GM18873 (cell line): ENCODE data around the gene EZH1.

ENCODE experiments used
- ATAC-seq: cut with Tn5 transposase; IDR thresholded peaks from one replicate; pipeline ENCODE4 v1.9.1; 2021; ENCODE audit warnings: mild to moderate bottlenecking, moderate library complexity, moderate number of reproducible peaks; ENCODE audit not compliant: unreplicated experiment, low FRiP score

Gene EZH1

GRCh38 chr17:42744806-42745617 lies at the start of gene EZH1:
Gene EZH1, minus strand, starts transcription at chr17:42745040. Its CDS starts 16,099 bp downstream, at chr17:42728941.
- peak; percentile 70 for ATAC-seq

GRCh38 chr17:42792545-42792944 lies 47.7 kb upstream of the EZH1 start:
- ATAC-seq: no peak

DNA sequence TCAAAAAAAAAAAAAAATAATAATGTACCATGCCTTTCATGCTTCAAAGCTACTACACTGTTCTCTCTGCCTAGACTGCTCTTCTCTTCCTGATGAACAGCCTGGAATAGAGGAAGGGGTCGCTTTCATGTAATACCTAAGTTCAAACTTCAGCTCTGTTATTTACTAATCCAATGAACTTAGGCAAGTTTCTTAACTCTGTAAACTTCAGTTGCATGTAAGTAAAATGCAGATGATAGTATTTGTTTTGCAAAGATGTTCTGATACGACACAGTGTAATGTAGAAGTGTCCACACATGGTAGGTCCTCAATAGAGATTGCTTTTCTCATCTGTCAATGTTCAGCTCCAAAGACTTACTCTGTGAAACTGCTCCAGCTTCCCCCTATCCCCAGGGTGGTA lies 47.1 kb upstream of the EZH1 start:
- ATAC-seq: no peak

DNA sequence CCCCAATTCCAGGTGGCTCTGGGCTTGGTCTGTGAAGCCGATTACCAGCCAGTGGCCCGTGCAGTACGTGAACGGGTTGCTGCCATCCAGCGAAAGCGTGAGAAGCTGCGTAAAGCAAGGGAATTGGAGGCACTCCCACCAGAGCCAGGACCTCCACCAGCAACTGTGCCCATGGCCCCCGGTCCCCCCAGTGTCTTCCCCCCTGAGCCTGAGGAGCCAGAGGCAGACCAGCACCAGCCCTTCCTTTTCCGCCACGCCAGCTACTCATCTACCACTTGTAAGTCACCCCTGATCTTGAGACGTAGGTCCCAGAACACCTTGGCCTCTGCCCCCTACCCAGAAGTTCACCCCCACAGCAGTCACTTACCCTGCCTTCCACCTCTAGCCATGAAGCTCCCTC lies 42.4 kb upstream of the EZH1 start:
- no peak for ATAC-seq

DNA sequence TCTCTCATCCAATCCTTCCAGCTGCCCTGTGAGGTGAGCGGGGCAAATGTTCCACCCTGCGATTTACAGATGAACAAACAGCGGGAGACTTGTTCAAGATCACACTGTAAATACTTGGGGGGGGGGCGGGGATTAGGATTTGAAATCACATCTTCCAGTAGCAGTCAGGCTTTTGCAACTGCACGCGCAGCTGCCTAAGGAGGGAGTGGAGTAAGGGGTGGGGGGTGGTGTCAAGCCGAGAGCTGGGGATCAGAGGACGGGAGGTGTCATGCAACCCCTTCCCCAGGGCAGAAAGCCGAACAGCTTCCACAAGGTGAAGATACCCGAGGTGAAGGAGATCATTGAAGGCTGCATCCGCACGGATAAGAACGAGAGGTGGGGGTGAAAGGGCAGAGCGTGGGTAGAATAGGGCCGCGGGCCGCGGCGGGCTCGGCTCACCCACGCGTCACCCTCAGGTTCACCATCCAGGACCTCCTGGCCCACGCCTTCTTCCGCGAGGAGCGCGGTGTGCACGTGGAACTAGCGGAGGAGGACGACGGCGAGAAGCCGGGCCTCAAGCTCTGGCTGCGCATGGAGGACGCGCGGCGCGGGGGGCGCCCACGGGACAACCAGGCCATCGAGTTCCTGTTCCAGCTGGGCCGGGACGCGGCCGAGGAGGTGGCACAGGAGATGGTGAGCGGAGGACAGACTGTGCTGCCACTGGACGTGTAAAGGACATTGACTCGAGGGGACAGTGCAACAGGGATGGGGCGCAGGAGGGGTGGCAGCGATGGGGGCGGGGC lies 40.2 kb upstream of the EZH1 start:
- ATAC-seq: no peak

- ATAC-seq: no peak
These were observed 39.6 kb upstream of the EZH1 start for GRCh38 chr17:42784409-42784808.

DNA sequence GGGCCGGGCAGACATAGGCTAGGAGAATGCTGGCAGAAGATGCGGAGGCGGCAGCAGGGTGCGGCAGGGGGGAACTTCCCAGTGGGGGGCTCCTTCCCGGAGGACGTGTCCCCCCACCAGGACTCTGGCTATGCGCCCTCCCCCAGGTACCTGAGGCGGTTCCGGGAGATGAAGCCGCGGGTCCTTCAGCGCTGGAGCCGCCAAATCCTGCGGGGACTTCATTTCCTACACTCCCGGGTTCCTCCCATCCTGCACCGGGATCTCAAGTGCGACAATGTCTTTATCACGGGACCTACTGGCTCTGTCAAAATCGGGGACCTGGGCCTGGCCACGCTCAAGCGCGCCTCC lies 38.9 kb upstream of the EZH1 start:
- no peak for ATAC-seq

DNA sequence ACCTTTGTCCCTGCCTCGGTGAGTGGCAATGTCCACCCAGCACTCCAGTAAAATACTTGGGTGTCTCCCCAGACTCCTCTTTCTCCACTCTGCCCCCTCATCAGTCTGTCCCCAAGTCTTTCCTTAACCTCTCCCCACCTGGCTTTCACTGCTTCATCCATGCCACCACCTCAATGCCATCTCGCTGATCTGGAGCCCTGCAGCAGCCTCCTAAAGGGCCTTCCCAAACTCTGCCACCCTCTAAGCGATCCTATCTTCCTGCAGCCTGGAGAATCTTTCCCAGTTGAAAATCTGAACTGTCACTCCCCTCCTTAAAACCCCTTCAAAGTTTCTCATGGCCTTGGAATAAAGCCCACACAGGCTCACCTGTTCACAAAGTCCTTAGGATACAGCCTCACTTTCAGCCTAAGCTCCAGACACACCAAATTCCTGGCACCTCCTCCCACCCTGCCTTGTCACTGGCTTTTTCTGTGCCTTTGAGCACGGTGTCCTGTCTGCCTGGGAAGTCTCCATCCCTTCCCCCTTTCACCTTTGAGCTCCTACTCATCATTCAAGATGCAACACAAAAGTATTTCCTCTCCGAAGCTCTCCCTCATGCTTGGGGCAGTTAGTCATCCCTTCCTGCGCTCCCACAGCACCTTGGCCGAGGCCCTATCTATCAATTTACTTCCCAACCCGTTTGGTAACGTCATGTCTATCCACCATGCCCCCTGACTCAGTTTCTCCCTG lies 38.4 kb upstream of the EZH1 start:
- no peak for ATAC-seq

GRCh38 chr17:42782166-42783061 lies 37.6 kb upstream of the EZH1 start:
- no peak for ATAC-seq

DNA sequence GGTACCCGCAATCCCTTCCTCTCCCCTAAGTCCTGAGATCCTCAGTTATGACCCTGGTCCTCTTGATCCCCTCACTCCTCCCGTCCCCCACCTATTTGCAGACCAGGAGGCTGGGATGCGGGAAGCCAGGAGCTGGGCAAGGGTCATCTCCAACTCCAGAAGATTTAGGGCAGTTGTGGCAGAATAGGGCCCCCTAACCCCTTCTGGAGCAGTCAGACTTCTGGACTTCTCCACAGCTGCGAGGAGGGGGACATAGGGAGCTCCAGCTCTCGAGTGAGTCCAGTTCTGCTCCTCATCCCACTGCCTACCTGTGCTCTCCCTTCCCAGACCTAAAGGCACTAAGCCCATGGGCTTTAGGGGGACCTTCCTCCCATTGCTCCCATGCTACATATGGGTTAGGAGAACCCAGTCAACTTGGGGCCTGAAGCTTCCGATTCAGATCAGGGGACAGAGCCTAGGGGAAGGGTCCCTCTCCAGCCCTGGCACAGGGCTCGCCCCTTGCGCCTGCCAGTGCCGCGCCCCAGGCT lies 36.9 kb upstream of the EZH1 start:
- ATAC-seq: no peak

GRCh38 chr17:42780851-42781638 lies 36.2 kb upstream of the EZH1 start:
- no peak for ATAC-seq

- ATAC-seq: no peak
These were observed 35.4 kb upstream of the EZH1 start, which contains the start of gene WNK4 for GRCh38 chr17:42779936-42780850. Gene WNK4, plus strand, starts transcription at chr17:42780610. Its CDS starts 89 bp downstream, at chr17:42780699.

GRCh38 chr17:42779304-42779935 lies 34.6 kb upstream of the EZH1 start:
- no peak for ATAC-seq

- ATAC-seq: no peak
These were observed 33.7 kb upstream of the EZH1 start for GRCh38 chr17:42778570-42778969.

DNA sequence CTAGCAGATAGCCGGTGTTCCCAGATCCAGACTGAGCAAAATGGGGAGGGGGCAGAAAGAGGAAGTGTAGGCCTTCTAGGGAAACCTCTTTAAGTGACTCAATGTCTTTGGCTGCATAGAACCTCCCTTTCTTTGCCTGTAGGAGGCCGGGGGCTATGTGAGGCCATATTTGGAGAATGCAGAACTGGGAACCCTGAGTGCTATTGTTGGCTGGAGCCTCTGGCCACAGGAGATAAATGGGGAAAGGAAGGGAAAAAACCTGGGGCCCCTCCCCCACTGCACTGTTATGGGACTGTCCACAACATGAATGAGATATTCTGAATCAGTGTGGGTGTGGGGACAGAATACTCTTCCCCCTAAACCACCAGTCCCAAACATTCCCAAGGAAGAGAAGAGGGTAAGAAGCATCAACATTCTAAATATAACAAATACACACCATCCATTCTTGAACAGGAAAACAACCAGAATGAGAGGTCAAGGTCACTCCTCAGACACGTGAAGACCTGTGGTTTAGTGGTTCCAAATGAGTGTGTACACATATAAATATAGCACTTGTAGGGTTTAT lies 30.8 kb upstream of the EZH1 start:
- ATAC-seq: no peak

DNA sequence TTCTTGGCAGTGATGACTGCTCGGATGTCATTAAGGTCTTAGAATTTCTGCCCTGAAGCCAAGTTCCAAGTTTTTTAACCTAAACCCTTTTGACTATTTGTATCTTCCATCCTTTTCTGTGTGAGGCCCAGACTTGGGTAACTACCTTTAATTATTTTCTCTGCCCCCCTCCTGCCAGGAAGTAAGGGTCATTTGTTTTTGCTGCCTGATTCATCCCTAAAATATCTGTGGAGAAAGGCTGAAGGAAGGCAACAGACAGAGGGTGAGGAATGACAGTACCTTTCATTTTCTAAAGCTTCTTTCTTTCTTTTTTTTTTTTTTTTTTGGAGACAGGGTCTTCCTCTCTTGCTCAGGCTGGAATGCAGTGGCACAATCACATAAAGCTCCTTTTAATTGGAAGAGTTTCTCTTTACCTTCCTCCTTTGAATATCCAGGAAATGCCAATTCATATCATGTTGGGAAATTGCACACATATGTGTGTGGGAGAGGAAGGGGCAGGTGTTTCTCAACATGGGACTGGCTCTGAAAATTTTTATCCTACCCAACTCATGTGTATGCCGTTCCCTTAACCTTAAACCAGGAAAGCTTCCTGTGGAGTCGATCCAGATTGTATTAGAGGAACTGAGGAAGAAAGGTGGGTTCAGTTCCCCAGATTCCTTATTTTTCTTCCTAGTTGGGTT lies 29.4 kb upstream of the EZH1 start:
- ATAC-seq: no peak
